ENCODE measurements around the gene RPS4Y1. TPM values are rescaled to one million over a fixed set of nuclear protein-coding genes. Genes with fewer than 3 reads are reported as not detected.

RPS4Y1 gene
- polyA plus RNA-seq, 1 donor (not counting 4 experiments of a cell fraction or from before 2014, with no cell fraction given): not detected

DNA sequence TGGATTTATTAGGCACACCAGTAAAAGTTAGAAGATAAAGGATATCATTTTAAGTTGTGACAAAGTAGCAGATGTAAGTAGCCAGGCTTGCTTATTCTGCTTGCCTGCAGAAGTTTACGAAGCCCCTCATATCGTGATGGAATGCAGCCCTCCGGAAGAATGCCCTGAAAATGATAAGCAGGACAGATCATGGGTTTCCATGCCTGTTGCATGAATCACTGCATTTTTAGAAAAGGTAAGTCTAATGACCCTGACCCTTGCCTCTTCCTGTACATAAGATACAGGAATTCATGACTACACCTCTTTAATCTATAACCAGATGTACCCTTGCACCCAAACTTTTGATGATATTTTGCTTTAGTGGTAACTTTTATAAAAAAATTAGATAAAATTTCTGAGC is 16.9 kb upstream of the RPS4Y1 start:
- dilution Hi-C loops (cut with MboI; ENCODE audit: extremely low pct_ligation_motif_present, low sequenced_read_pairs): no loop called here
- Histone ChIP-seq H3K4me2 (ENCODE audit: control insufficient read depth, extremely low read depth, insufficient read depth, low read depth, low read length) (no peak overlapping the region), H3K27me3 (ENCODE audit: control insufficient read depth, extremely low read depth, insufficient read depth, low read length) (no peaks in the 10 kb centered on the region), H3K4me1 (ENCODE audit: control insufficient read depth, extremely low read depth, insufficient read depth, low read length) (no peaks in the 10 kb centered on the region), H3K9me3 (ENCODE audit: control insufficient read depth, low read depth, low read length) (no peaks in the 10 kb centered on the region), H3K9ac (ENCODE audit: control insufficient read depth, extremely low read depth, insufficient read depth, low read length) (no peak overlapping the region), H3K79me2 (ENCODE audit: control insufficient read depth, insufficient read depth, low read length) (no peaks in the 10 kb centered on the region), H3K9me1 (ENCODE audit: control insufficient read depth, extremely low read depth, insufficient read depth, low read length) (no peaks in the 10 kb centered on the region), H3K27ac (ENCODE audit: control insufficient read depth, insufficient read depth, low read length) (no peak overlapping the region), H4K20me1 (ENCODE audit: control insufficient read depth, extremely low read depth, insufficient read depth, low read length) (no peaks in the 10 kb centered on the region), H3K36me3 (ENCODE audit: control insufficient read depth in 2 of 2, extremely low read depth in 1 of 2, insufficient read depth in 2 of 2, low read length in 2 of 2) (no peaks in the 10 kb centered on the region), H2AFZ (ENCODE audit: control insufficient read depth, low read length) (no peak overlapping the region), H3K4me3 (ENCODE audit: control insufficient read depth in 2 of 3, extremely low read depth in 1 of 3, insufficient read depth in 2 of 3, low read depth in 1 of 3, low read length in 3 of 3) (no peak overlapping the region)
- TF ChIP-seq, protein P1, sequence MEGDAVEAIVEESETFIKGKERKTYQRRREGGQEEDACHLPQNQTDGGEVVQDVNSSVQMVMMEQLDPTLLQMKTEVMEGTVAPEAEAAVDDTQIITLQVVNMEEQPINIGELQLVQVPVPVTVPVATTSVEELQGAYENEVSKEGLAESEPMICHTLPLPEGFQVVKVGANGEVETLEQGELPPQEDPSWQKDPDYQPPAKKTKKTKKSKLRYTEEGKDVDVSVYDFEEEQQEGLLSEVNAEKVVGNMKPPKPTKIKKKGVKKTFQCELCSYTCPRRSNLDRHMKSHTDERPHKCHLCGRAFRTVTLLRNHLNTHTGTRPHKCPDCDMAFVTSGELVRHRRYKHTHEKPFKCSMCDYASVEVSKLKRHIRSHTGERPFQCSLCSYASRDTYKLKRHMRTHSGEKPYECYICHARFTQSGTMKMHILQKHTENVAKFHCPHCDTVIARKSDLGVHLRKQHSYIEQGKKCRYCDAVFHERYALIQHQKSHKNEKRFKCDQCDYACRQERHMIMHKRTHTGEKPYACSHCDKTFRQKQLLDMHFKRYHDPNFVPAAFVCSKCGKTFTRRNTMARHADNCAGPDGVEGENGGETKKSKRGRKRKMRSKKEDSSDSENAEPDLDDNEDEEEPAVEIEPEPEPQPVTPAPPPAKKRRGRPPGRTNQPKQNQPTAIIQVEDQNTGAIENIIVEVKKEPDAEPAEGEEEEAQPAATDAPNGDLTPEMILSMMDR (optimal IDR thresholded peaks at IDR 0.05 in 1 of 3, IDR thresholded peaks at IDR 0.05 in 1 of 3, conservative IDR thresholded peaks at IDR 0.05 in 1 of 3; ENCODE audit: extremely low read depth in 1 of 3, insufficient read depth in 2 of 3, low read length in 3 of 3): no peak
- TF ChIP-seq EZH2 (IDR thresholded peaks at IDR 0.05; ENCODE audit: low read length): no peak
- FAIRE-seq (no peak), DNase-seq (ENCODE audit: low read depth, low spot score) (no peak)

DNA sequence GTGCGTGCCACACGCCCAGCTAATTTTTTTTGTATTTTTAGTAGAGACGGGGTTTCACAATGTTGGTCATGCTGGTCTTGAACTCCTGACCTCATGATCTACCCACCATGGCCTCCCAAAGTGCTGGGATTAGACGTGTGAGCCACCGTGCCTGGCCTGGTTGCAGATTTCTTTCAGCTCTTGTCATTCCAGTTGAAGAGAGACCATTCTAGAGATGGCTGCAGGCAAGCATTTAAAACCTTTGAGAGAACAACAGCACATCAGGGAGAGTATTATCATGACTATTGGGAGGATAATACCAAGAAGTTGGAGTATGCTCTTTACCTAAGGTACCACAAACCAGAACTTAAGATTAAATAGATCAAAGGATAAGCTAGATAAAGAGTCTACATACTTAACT is 12.9 kb upstream of the RPS4Y1 start:
- Histone ChIP-seq H3K27ac (ENCODE audit: control insufficient read depth, insufficient read depth, low read length) (no peak overlapping the region), H3K9ac (ENCODE audit: control insufficient read depth, extremely low read depth, insufficient read depth, low read length) (no peak overlapping the region), H3K4me3 (ENCODE audit: control insufficient read depth in 2 of 3, extremely low read depth in 1 of 3, insufficient read depth in 2 of 3, low read depth in 1 of 3, low read length in 3 of 3) (no peak overlapping the region), H3K79me2 (ENCODE audit: control insufficient read depth, insufficient read depth, low read length) (no peaks in the 10 kb centered on the region), H4K20me1 (ENCODE audit: control insufficient read depth, extremely low read depth, insufficient read depth, low read length) (no peaks in the 10 kb centered on the region), H2AFZ (ENCODE audit: control insufficient read depth, low read length) (no peak overlapping the region), H3K36me3 (ENCODE audit: control insufficient read depth in 2 of 2, extremely low read depth in 1 of 2, insufficient read depth in 2 of 2, low read length in 2 of 2) (no peaks in the 10 kb centered on the region), H3K27me3 (ENCODE audit: control insufficient read depth, extremely low read depth, insufficient read depth, low read length) (no peaks in the 10 kb centered on the region), H3K9me3 (ENCODE audit: control insufficient read depth, low read depth, low read length) (no peaks in the 10 kb centered on the region), H3K9me1 (ENCODE audit: control insufficient read depth, extremely low read depth, insufficient read depth, low read length) (no peaks in the 10 kb centered on the region), H3K4me2 (ENCODE audit: control insufficient read depth, extremely low read depth, insufficient read depth, low read depth, low read length) (no peak overlapping the region), H3K4me1 (ENCODE audit: control insufficient read depth, extremely low read depth, insufficient read depth, low read length) (no peaks in the 10 kb centered on the region)
- dilution Hi-C loops (cut with MboI; ENCODE audit: extremely low pct_ligation_motif_present, low sequenced_read_pairs): no loop called here
- TF ChIP-seq EZH2 (IDR thresholded peaks at IDR 0.05; ENCODE audit: low read length): no peak
- TF ChIP-seq, protein P1 (optimal IDR thresholded peaks at IDR 0.05 in 1 of 3, IDR thresholded peaks at IDR 0.05 in 1 of 3, conservative IDR thresholded peaks at IDR 0.05 in 1 of 3; ENCODE audit: extremely low read depth in 1 of 3, insufficient read depth in 2 of 3, low read length in 3 of 3): no peak
- no peak for DNase-seq (ENCODE audit: low read depth, low spot score)
- FAIRE-seq: no peak
